K562 (cell line): ENCODE results near the gene COMP. TPM values are rescaled to one million over a fixed set of nuclear protein-coding genes. Genes with fewer than 3 reads are reported as not detected.

Source experiments
- ATAC-seq: fragments of 200-7000 bp; cut with Tn5 transposase; 3 replicates; pipeline ENCODE4 v1.9.1; 2020; ENCODE audit warnings: moderate library complexity
- BruUV-seq: library from RNA; stranded (reverse); fragments of 400-500 nt; replicated peaks from 2 replicates; lab custom pipeline; 2021; lab: Mats Ljungman, UMichigan
- CTCF ChIA-PET: fragments of 300-600 bp; formaldehyde crosslinking; extraction: SDS; loops from one replicate; lab custom pipeline; 2021; ENCODE audit warnings: low intra/inter-chr PET ratio; lab: Yijun Ruan, JAX
- POLR2A ChIA-PET: fragments of 300-600, 350-650 bp; sonication (Branson Sonifier 250); formaldehyde crosslinking; extraction: SDS; loops from one replicate; lab custom pipeline; 2021; ENCODE audit warnings: antibody characterized with exemption, inconsistent platforms; lab: Yijun Ruan, JAX
- DNase-seq, 4 experiments: peaks; one replicate each; pipeline versions ENCODE4 v3.0.0 to v3.0.0-alpha.2; 2011 to 2018; ENCODE audit warnings: low spot score in 3 of 4, mixed read lengths in 3 of 4; ENCODE audit errors: extremely low read depth in 1 of 4
- FAIRE-seq: peaks from 2 replicates; lab custom pipeline; 2011; peaks lifted over from hg19 to GRCh38; lab: Jason Lieb, UNC
- H2AFZ ChIP-seq: 2 replicates; pipeline ENCODE4 v1.6.0; 2011; ENCODE audit warnings: low read depth, low read length, control low read depth, inconsistent platforms
- H3K27ac ChIP-seq: fragments of 200-600 bp; 3 replicates; pipeline ENCODE4 v1.8.0; 2011; ENCODE audit warnings: low read depth, mild to moderate bottlenecking, control low read depth, inconsistent platforms, low read length, moderate library complexity, mixed read lengths; ENCODE audit errors: extremely low read depth
- H3K27me3 ChIP-seq, 2 experiments: fragments of 300-600 bp in 1 of 2; 2 replicates in 1 of 2; 3 replicates in 1 of 2; pipeline versions ENCODE4 v1.6.0 to v1.8.0; 2011; ENCODE audit warnings: inconsistent platforms in 2 of 2, low read length in 2 of 2, mild to moderate bottlenecking in 1 of 2, mixed read lengths in 1 of 2, moderate library complexity in 1 of 2; ENCODE audit not compliant: control insufficient read depth in 2 of 2, insufficient read depth in 2 of 2
- H3K36me3 ChIP-seq: fragments of 300-600 bp; 3 replicates; pipeline ENCODE4 v1.8.0; 2011; ENCODE audit warnings: mild to moderate bottlenecking, low read length, inconsistent platforms; ENCODE audit not compliant: control insufficient read depth, insufficient read depth
- H3K4me1 ChIP-seq, 2 experiments: fragments of 200-600 bp in 1 of 2; replicated peaks in 1 of 2; 2 replicates in 1 of 2; 3 replicates in 1 of 2; pipeline versions ENCODE4 v1.5.1 to v1.8.0; 2011; ENCODE audit warnings: inconsistent platforms in 2 of 2, low read length in 2 of 2, mild to moderate bottlenecking in 1 of 2, mixed read lengths in 1 of 2, moderate library complexity in 1 of 2; ENCODE audit not compliant: control insufficient read depth in 2 of 2, insufficient read depth in 2 of 2
- H3K4me2 ChIP-seq: 2 replicates; pipeline ENCODE4 v1.6.1; 2011; ENCODE audit warnings: low read length, control low read depth, inconsistent platforms, mixed read lengths; ENCODE audit not compliant: insufficient read depth
- H3K4me3 ChIP-seq: fragments of 200-600 bp; sonication (generic), shearing (Covaris generic); 2 replicates; pipeline ENCODE4 v1.5.1; 2016; ENCODE audit warnings: control low read depth, inconsistent platforms
- H3K79me2 ChIP-seq: fragments of 200-600 bp; 3 replicates; pipeline ENCODE4 v1.8.0; 2011; ENCODE audit warnings: low read length, inconsistent platforms; ENCODE audit not compliant: control insufficient read depth, insufficient read depth
- H3K9ac ChIP-seq, 2 experiments: 2 replicates each; pipeline versions ENCODE4 v1.6.0 to v1.6.1; 2011; ENCODE audit warnings: low read depth in 2 of 2, low read length in 2 of 2, control low read depth in 1 of 2, inconsistent platforms in 1 of 2, mild to moderate bottlenecking in 1 of 2, mixed read lengths in 1 of 2; ENCODE audit not compliant: insufficient read depth in 1 of 2
- H3K9me1 ChIP-seq: one replicate; pipeline ENCODE4 v1.6.0; 2011; ENCODE audit warnings: inconsistent platforms, mild to moderate bottlenecking, low read length, moderate library complexity; ENCODE audit not compliant: control insufficient read depth, insufficient read depth
- H3K9me3 ChIP-seq: replicated peaks from 2 replicates; pipeline ENCODE4 v1.5.1; 2011; ENCODE audit warnings: low read depth, low read length, inconsistent platforms; ENCODE audit not compliant: control insufficient read depth, insufficient read depth
- H4K20me1 ChIP-seq: replicated peaks from 2 replicates; pipeline ENCODE4 v1.6.1; 2011; ENCODE audit warnings: low read length, inconsistent platforms, mixed read lengths; ENCODE audit not compliant: control insufficient read depth, insufficient read depth
- ARID4B ChIP-seq: sonication (generic); formaldehyde crosslinking; IDR thresholded peaks from 2 replicates; pipeline ENCODE4 v1.8.0; 2022; ENCODE audit warnings: mild to moderate bottlenecking, missing genetic modification reagents
- WGBS: fragments of 100-300 bp; shearing (Covaris generic); methylation state at CpG from one replicate; pipeline ENCODE4 v1.1.6; 2016; ENCODE audit warnings: low coverage, mixed read lengths; ENCODE audit not compliant: insufficient coverage; ENCODE audit errors: missing lambda C conversion rate; 5-methylcytosine and 5-hydroxymethylcytosine counted together
- in situ Hi-C: fragments of 300-500 bp; cut with MboI; formaldehyde crosslinking; loops from 4 replicates; pipeline ENCODE4 v1.15.0; 2018; ENCODE audit warnings: inconsistent platforms, mixed read lengths
- intact Hi-C: fragments of 100-400 bp; cut with micrococcal nuclease; formaldehyde crosslinking; loops from 2 replicates; pipeline ENCODE4 v1.14.2; 2022
- polyA plus RNA-seq, 8 experiments: library from polyadenylated mRNA; depleted of rRNA in 4 of 8; stranded (reverse) in 5 of 8; unstranded in 3 of 8; fragments of >200 nt; fragmentation: Nextera tagmentation in 2 of 8; fragmentation: Illumina TruSeq in 1 of 8; extraction: Ambion mirVana in 2 of 8; extraction: Trizol in 1 of 8; gene quantifications; 2 replicates each; pipeline versions ENCODE4 v1.2.1 to v1.2.3, GENCODE V29; 2011 to 2014; ENCODE audit warnings: inconsistent platforms in 1 of 8, missing spikeins in 1 of 8
- total RNA-seq, 7 experiments: library from RNA; depleted of rRNA in 6 of 7; stranded (reverse); fragments of >200 nt in 6 of 7; fragmentation: Illumina TruSeq in 2 of 7; extraction: Trizol in 2 of 7; gene quantifications; 2 replicates each; pipeline versions ENCODE4 v1.2.1 to v1.2.3, GENCODE V29; 2011 to 2021; ENCODE audit warnings: low replicate concordance in 1 of 7
- TF ChIP-seq, protein P1 (sequence below), 3 experiments: IDR thresholded peaks in 2 of 3; conservative IDR thresholded peaks in 1 of 3; 2 replicates each; pipeline ENCODE4 v1.5.1; 2011 to 2012; ENCODE audit warnings: low read length in 3 of 3, mild to moderate bottlenecking in 3 of 3, control low read depth in 2 of 3, improper control_type of control experiment in 1 of 3, inconsistent platforms in 1 of 3, low read depth in 1 of 3, mixed read lengths in 1 of 3, moderate library complexity in 1 of 3; ENCODE audit not compliant: insufficient read depth in 2 of 3

The COMP gene
- total and polyA plus RNA-seq, 9 of the 15 experiments (the other 6 are each of a cell fraction or from before 2014, with no cell fraction given), result 0.07 TPM; not detected in 8

- Histone ChIP-seq H3K9ac (no peak overlapping the region; a peak in 1 of 4 replicates), H3K36me3 (no peaks in the 10 kb centered on the region), H3K4me1 (no peaks in the 10 kb centered on the region; a peak in 1 of 5 replicates), H3K9me1 (no peaks in the 10 kb centered on the region), H2AFZ (no peak overlapping the region), H4K20me1 (no peaks in the 10 kb centered on the region; the same call in 1 of the 2 replicates), H3K79me2 (no peaks in the 10 kb centered on the region), H3K4me3 (no peak overlapping the region), H3K4me2 (no peak overlapping the region), H3K27ac (no peak overlapping the region), H3K27me3 (peaks cover 30 to 53% of the 10 kb centered on the region in 2 experiments), H3K9me3 (no peaks in the 10 kb centered on the region)
- CTCF ChIA-PET, result no interaction called here
- TF ChIP-seq, protein P1, sequence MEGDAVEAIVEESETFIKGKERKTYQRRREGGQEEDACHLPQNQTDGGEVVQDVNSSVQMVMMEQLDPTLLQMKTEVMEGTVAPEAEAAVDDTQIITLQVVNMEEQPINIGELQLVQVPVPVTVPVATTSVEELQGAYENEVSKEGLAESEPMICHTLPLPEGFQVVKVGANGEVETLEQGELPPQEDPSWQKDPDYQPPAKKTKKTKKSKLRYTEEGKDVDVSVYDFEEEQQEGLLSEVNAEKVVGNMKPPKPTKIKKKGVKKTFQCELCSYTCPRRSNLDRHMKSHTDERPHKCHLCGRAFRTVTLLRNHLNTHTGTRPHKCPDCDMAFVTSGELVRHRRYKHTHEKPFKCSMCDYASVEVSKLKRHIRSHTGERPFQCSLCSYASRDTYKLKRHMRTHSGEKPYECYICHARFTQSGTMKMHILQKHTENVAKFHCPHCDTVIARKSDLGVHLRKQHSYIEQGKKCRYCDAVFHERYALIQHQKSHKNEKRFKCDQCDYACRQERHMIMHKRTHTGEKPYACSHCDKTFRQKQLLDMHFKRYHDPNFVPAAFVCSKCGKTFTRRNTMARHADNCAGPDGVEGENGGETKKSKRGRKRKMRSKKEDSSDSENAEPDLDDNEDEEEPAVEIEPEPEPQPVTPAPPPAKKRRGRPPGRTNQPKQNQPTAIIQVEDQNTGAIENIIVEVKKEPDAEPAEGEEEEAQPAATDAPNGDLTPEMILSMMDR (IDR thresholded peaks at IDR 0.05 in 2 of 3, conservative IDR thresholded peaks at IDR 0.05 in 1 of 3; ENCODE audit: insufficient read depth in 2 of 3, low read depth in 1 of 3, low read length in 3 of 3), result peak in 1 of 3 experiments; percentile 9; a peak in 1 of 6 replicates
- no peak for TF ChIP-seq ARID4B (CRISPR knock-in tag)
- no peak for DNase-seq
- intact Hi-C loops, result no loop called here
- no peak for ATAC-seq
- in situ Hi-C loops, result no loop called here
- no peak for FAIRE-seq
- 16% methylated on average over 9 of the region's 9 CpGs for WGBS
- POLR2A ChIA-PET, result no interaction called here
- no TSS peak for BruUV-seq
Measured at GRCh38 chr19:18814063-18814462, 23.0 kb upstream of the COMP start.
